OCI-M2 (cell line): ENCODE data around the gene RDH5.
A peak's percentile ranks its signal among the peaks of the same experiment; 100 is the strongest.

ENCODE experiments used
- DNase-seq: peaks from one replicate; lab custom pipeline; 2025; ENCODE audit not compliant: unreplicated experiment; lab: John Stamatoyannopoulos, UW

Gene RDH5

DNA sequence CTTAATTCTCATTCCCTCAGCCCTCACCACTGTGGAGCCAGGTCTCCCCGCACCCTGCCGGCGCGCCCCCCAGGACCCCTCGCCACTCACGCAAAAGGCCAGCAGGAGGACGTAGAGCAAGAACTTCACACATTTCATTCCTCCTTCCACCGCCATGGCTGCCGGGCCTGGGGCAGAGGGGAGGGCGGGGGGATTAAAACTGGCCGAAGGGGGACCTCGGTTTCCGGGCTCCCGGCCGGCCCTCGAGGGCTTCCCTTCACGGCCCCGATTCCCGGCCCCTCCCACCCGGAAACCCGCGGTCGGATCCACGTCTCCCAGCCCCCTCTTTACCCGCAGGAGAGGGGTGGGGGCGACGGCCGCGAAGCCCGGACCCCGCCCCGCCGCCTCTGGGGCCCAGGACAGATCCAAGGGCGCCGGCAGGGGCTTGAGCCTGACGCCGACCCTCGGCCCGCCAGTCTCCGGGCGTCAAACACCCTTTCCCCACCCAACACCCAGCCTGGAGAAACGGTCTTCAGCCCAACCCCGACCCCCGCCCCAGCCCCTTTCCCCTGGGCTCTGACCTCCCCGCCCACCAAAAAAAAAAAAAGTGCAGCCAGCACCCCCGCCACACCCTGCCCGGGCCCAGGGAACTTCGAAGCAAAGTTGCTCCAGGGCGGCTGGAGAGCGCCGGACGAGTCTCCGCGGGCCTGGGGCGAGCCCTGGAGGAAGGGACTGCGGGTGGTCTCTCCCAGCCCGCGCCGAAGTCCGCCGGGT is 8.2 kb downstream of the RDH5 start:
- no peak for DNase-seq

DNA sequence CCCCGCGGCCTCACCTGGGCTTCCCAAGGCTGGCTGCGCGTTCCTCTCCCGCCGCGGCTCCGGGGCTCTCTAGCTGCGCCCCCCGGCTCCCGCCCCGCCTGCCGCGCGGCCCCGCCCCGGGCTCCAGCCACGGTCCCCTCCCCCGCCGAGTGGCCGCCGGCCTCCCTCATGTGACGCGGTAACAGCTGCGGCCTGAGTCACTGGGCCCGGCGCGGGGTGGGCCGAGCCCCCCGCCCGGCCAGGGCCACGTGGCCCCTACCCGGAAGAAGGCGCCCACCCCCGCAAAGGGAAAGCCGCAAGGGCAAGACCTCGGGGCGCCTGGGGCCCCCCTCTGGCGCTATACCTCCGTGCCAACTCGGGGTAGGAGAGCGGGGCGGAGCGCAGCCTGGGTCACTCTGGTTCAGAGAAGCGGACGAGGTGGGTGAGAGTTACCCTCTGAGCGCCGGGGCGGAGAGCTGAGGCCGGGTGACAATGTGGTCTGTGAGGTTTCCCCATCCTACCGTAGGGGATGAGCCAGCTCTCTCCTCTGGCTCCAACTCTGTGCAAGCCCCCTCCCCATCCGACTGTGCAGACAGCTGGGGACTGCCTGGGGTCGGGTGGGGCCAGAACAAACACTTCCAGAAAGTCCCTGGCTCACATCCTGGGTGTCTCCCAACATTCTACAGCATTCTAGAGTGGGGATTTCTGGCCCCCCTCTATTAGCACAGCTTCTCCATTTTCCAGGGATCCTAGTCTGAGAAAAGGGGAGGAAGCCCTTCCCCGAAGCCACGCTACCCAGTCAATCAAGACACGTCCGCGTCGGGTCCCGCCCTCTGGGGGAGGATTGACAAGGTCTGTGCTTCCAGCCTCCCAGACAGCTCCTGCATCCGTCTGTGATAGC is 9.0 kb downstream of the RDH5 start, which contains the start of gene CD63:
CD63 (minus strand) TSS at position 71 of the 880 bp plus-strand sequence. CDS start 668 bp downstream, outside the sequence.
- DNase-seq, result peak; percentile 67

DNA sequence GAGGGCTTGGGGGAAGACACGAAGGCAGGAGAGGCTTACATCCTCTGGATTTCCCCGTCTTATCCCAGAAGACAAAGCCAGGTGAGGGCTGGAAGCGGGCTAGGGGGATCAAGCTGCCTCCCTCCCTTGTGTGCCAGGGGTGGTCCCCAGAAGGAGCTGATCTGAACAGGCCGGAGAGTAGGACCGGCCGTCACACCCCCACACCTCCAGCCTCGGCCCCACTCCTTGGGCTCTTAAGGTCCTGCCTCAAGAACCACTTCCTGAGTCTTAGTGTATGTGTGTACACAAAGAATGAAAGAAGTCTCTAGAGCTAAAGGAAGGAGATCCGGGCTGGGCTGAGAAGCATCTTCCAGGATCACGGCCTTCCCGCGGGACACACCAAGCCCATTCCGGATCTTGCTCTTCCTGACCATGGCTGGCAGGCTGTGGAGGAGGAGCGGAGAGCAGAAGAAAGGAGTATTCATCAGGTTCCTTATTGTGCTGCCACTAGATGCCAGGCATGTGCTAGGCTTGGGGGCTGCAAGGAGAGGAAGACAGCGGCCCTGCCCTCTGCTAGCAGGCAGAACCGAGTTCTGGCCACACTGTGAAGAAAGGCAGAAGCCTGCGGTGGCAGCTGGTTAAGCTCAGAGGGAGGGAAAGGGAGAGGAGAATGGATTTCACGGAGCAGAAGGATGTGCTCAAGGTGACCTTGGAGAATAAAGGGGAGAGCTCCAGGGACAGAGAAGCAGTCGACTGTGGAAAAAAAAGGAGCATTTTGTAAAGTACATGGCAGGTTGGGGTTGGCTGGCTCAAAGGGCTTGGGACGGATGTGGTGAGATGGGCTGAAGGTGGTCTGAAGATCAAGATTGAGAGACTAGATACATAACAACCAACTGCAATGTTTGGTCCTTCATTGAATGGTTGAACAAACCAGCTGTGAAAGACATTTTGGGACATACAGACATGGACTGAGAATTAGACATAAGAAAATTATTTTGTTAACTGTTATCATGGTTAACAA is 9.9 kb downstream of the RDH5 start:
- DNase-seq, result no peak

DNA sequence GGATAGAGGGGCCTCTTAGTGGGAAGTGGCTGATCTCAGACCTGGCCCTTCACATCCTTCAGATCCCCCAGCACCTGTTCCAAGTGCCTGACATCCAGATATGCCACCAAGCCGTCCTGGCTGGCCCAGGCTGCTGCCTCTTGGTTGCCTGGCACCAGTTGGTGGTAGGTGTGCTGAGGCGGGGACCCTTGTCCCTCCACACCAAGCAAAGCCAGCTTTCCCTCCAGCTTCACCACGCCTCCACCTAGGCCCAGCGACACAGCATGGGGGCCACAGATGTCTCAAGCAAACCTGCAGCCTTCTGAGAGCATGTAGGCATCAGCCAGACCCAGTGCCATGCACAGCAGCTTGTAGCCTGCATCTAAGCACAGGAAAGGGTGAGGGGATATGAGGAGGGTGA is 12.1 kb downstream of the RDH5 start:
- no peak for DNase-seq

DNA sequence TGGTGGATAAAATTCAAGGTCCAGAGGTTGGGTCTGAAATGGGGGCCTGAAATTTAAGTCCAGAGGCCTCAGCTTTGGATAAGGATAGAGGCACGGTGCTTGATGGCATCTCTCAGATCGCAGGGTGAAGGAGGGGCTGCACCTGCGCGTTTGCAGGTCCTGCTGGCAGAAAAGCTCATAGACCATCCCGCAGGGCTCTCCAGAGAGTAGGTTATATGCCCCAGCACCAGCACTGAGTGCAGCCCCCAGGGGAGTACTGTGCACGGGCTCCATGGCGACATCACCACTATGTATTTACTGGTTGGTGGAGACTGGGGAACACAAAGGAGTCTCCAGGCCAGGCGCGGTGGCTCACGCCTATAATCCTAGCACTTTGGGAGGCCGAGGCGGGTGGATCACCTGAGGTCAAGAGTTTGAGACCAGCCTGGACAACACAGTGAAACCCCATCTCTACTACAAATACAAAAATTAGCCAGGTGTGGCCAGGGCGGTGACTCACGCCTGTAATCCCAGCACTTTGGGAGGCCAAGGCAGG is 12.9 kb downstream of the RDH5 start:
- no peak for DNase-seq

DNA sequence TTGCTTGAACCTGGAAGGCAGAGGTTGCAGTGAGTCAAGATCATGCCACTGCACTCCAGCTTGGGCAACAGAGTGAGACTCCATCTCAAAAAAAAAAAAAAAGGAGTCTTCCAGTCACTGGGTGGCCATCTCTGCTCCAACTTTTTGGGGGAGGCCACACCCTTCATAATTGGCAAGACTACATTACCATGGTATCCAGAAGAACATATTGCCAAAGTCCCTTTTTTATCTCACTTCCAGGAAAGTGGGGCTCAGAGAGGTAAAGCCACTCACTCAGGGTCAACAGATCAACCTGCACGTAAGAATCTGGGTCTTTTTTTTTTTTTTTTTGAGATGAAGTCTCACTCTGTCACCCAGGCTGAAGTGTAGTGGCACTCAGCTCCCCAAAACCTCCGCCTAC is 13.7 kb downstream of the RDH5 start:
- DNase-seq, result no peak

DNA sequence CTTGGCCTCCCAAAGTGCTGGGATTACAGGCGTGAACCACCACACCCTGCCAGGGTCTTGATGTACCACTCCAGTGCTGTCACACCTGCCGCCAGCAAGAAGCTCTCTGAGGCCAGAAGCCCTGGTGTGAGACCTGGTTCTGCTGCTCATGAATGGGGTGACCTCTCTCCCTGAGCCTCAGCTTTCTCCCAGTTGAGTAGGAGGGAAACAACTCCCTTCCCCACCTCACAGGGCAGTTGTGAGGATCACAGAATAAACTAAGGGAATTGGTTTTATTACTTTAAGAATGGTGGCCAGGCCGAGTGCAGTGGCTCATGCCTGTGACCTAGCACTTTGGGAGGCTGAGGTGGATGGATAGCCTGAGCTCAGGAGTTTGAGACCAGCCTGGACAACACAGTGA is 14.4 kb downstream of the RDH5 start:
- DNase-seq, result no peak

DNA sequence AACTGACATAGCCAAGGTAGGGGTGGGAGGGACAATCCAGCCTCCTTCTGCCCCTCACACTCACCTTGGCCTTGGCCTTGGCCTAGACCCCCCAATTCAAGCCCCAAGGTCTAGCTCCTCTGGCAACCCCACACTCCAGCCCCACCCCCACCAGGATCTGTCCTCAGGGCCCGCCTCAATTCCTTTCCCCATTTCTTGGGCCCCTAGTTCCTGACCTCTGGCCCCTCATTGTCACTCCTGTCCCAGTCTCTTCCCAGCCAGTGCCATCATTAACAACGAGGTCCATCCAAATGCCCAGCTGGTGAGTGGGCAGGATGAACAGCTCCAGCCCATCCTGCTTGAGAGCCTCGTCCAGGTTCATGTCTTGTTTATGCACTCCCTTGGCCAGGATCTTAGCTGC is 15.9 kb downstream of the RDH5 start:
- no peak for DNase-seq

DNA sequence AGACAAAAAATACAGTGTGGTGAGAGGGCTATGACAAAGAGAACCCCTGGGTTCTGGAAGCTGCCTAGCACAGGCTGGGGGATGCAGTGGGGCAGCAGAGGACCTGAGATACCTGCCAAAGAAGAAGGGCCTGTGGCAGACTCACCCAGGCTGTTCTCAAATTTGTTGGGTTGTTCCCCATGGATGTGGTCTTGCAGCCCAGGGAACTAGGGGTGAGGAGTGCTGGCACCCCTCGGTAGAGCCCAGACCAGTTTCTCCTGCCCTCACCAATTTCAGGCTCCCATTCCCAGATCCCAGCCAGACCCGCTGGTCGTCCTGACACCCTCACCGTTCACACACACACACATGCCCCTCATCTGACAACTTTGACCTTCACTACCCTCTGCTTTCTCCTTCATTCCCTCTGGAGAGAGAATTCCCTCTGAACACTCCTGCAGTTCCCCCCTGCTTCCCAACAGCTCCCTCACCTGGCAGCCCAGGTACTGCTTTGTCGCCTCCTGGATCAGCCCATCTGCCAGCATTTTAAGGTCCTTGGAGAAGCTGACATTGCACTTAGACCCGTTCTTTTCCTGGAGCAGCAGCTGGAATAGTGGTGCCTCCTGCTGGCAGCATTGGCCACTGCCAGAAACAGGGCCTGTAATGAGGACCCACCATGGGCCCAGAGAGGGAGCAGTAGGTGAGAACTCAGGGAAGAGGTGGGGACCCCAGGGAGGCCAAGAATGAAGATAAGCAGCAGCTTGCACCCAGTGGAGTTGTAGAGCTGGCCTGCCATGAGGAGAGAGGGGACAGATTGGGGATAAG is 16.8 kb downstream of the RDH5 start:
- DNase-seq, result peak; percentile 17

DNA sequence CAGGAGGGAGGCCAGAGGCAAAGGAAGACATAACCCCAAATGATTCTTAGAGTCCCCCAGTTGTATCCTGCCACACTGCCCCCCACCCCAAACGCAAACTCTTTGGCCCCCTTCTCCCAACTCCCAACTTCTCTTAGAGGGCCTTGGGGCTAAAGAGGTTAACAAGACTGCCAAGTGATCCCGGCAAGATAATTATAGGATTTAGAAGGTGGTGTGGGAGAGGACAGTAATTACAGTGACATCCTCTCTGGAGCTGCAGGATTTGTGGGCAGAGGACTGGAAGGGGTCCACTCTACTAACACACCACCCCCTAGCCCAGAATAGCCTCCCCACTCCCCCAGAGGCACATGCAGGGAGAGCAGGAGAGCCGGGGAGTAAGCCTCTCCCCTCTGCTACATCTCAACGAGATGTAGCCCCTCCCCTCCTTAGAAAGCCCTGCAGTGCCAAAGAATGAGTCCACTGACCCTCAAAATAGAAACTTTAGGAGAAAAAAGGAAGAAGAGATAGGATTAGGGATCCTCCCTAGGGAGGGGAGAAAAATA is 17.5 kb downstream of the RDH5 start:
- no peak for DNase-seq

DNA sequence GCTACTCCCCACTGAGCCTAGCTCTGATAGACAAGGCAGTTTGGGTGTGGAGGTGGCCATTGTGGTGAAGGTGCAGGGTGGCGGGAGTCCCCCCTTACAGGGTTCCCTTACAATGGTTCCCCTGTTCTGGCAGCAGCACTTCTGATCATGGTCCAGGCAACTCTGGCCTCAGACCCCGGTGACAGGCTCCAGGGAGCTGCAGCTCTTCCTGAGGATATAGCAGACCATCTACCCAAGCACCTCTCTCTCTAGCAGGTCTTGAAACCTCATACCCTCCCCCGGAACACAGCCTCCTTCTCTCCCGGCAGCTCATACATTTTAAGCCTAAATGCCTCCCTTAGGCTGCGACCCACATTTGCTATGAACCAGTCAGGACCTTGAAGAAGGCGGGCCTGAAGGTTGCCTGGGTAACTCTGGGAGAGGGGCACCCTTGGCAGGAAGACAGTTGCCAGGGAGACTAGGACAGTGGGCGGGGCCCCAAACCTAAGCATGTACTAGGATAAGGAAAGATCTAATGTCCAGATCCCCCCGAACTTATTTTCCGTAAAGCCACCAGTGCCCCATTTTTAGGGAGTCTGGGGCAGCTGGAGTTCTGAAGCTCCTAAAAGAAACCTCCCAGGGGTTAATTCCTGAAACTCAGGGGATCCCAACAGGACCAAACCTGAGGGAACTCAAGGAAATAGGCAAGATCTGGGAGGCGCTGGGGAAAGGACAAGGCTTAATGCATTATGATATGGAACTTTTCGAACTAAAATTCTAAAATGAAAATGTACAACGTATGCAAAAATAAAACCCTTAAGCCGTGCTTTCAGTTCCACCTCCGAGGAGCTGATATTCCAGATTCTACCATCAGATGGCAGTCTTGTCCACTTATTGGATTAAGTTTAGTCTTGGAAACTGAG is 18.2 kb downstream of the RDH5 start:
- peak; percentile 55 for DNase-seq

DNA sequence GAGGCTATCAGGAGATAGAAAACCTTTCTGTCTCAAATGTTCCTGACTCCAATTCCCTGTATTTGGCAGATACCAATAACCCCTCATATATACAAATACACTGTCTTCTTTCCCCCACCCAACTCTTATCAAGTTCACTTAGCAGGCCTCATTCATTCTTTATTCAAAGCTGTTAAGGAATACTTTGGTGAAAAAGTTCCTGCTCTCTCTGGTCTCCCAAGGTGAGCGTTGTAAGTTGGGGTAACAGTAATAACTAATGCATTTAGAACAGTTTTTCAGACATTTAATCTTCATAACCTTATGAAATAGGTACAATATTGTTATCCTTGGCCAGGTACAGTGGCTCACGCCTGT is 18.8 kb downstream of the RDH5 start:
- DNase-seq, result no peak

DNA sequence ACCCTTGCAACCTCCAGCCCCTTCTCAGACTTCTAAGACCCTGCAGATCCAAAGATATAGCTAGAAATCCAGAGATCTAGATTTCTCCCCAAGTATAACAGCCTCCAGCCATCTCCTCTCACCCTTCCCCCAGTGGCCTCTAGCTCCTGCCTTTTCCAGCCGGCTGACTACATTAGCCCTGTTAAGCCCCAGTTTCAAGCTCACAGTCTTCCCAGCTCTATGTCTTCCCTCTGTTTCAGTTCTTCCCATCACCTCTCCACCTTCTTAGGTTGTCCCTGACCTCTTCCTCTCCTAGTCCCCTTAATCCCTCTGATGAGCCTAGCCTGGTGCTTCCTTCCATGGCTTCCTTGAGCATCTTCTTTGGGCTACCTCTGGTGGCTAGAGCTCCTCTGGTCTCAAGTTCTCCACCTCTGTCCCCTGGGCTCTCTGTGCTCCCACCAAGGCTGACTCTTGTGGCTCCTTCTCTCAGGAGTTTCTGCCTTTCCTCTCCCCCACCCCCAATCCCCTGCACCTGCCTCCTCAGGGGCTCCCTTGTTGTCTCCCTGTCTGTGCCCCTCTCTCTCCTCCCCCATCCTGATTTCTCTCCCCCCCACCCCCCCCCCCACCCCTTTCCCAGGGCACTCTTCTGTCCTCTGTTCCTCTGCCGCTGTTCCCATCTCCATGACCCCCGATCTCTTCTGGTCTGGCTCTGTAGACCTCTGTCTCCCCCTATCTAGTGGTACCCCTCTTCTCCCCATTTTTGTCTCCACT is 21.9 kb downstream of the RDH5 start:
- no peak for DNase-seq

DNA sequence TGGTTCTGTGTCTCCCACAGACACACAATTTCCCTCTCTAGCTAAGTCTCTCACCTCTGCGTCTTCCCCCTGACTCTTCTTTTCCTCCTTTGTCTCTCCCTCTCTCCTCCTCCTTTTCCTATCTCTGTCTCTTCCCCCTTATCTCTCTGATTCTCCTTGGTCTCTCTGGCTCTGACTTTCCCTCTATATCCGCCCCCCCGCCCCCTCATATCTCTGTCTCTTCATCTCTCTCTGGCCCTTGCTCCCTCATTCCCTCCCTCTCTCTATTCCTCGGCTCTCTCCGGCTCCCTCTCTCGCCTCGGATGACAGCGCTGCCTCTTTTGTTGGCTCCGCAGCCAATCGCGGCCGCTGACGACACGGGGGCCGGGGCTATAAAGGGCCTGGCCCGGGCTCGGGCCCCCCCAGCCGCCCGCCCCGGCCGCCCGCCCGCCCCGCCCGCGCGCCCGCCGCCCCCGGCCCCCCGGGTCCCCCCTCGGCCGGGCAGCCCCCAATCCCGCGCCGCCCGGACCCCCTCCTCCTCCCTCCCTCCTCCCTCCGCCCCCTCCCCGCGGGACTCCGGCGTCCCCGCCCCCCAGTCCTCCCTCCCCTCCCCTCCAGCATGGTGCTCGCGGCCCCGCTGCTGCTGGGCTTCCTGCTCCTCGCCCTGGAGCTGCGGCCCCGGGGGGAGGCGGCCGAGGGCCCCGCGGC is 22.7 kb downstream of the RDH5 start, which contains the start of gene GDF11:
GDF11 (plus strand) TSS at position 404 of the 687 bp plus-strand sequence; CDS start at position 599, 195 bp downstream.
- DNase-seq, result no peak

DNA sequence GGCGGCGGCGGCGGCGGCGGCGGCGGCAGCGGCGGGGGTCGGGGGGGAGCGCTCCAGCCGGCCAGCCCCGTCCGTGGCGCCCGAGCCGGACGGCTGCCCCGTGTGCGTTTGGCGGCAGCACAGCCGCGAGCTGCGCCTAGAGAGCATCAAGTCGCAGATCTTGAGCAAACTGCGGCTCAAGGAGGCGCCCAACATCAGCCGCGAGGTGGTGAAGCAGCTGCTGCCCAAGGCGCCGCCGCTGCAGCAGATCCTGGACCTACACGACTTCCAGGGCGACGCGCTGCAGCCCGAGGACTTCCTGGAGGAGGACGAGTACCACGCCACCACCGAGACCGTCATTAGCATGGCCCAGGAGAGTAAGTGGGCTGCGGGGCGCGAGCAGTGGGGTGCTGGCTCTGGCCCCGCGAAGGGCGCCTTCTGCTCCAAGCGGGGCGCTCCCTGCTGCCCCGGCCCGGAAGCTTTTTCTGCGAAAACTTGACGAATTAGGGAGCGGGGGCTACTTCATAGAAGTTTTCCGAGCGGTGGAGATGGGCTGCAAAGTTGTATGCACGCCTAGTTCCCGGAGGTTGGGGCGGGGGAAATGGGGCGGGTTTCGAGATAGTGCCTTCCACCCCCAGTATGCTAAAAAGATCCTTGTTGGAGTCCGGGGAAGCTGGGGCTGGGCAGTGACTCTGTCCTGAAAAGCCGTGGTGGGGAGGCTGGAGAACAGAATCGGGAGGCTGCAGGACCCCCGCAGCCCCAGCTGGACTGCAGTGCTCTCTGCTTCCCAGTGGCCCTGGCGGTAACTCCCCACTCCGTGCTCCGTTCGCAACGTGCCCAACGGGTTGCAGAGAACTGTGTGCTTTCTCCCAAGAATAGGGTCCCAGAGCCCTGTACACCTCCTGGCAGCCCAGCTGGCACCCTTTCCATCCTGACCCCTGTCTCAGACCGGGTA is 23.5 kb downstream of the RDH5 start:
- DNase-seq, result no peak

DNA sequence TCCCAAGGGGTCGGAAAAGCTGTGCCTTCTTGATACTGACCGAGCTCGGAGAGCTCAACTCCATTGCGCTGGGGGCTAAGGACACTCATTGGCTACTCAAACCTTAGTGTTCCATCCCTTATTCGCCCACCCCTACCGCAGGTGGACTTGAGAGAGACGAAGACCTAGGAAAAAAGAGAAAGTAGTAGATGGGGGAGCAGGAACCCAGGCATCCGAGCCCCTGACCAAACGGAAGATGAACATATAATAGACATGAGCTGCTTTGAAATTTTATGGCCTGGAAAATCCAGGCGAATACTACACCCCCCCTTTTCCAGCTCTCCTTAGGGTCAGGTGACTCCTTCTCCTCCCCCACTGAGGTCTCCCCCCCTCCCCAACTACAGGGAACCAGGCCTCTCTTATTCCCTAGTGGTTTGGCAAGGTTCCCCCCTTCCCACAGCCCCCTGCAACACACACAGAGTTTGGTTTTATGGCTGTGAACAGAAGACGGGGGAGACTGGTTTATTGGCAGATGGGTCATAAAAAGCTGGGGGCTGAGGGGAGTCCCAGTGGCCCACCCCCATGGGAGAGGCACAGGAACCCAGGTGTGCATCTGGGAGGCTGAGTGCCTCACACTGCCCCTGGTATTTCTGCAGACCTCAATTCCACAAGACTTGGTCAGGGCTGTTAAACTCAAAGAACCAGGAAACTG is 24.3 kb downstream of the RDH5 start:
- no peak for DNase-seq
